Small intestine (tissue), 7 donors: ENCODE results near the gene OR1F1. TPM values are rescaled to one million over a fixed set of nuclear protein-coding genes. Genes with fewer than 3 reads are reported as not detected.
"Not testable (repeated sequence)": the region's sequence is repeated elsewhere in the genome, so short reads cannot be mapped to it uniquely, and the experiment has no call there.

Experiments used
- DNase-seq, 2 donors: peaks; one replicate each; pipeline versions ENCODE4 v3.0.0 to v3.0.0-alpha.2; 2013
- FAIRE-seq: peaks from 2 replicates; lab custom pipeline; 2012; peaks lifted over from hg19 to GRCh38; lab: Jason Lieb, UNC
- H3K27ac ChIP-seq, 3 donors: one replicate each; pipeline ENCODE4 v1.5.1; 2013; ENCODE audit warnings: low read length in 2 of 3, mild to moderate bottlenecking in 2 of 3, control low read depth in 1 of 3, inconsistent platforms in 1 of 3, low read depth in 1 of 3, moderate library complexity in 1 of 3
- H3K27me3 ChIP-seq, 3 donors: one replicate each; pipeline ENCODE4 v1.6.1; 2013; ENCODE audit warnings: low read length in 3 of 3, inconsistent platforms in 1 of 3; ENCODE audit not compliant: control insufficient read depth in 3 of 3, insufficient read depth in 3 of 3
- H3K36me3 ChIP-seq, 3 donors: one replicate each; pipeline ENCODE4 v1.6.1; 2013; ENCODE audit warnings: low read length in 3 of 3, inconsistent platforms in 1 of 3, low read depth in 1 of 3, mild to moderate bottlenecking in 1 of 3, moderate library complexity in 1 of 3; ENCODE audit not compliant: control insufficient read depth in 3 of 3, insufficient read depth in 2 of 3
- H3K4me1 ChIP-seq, 3 donors: one replicate each; pipeline ENCODE4 v1.6.1; 2013; ENCODE audit warnings: low read length in 2 of 3, inconsistent platforms in 1 of 3, low read depth in 1 of 3, mild to moderate bottlenecking in 1 of 3, moderate library complexity in 1 of 3; ENCODE audit not compliant: control insufficient read depth in 3 of 3, insufficient read depth in 2 of 3
- H3K4me3 ChIP-seq, 3 donors: one replicate each; pipeline ENCODE4 v1.5.1; 2013; ENCODE audit warnings: low read length in 3 of 3, control low read depth in 1 of 3, inconsistent platforms in 1 of 3, low read depth in 1 of 3, mild to moderate bottlenecking in 1 of 3, moderate library complexity in 1 of 3
- H3K9me3 ChIP-seq, 2 donors: one replicate each; pipeline ENCODE4 v1.6.1; 2013; ENCODE audit warnings: low read depth in 1 of 2, low read length in 1 of 2; ENCODE audit not compliant: control insufficient read depth in 2 of 2, insufficient read depth in 1 of 2
- WGBS, 3 donors: extraction: QIAGEN DNeasy Blood & Tissue Kit; methylation state at CpG; one replicate each; pipeline ENCODE4 v1.1.7; 2013; 5-methylcytosine and 5-hydroxymethylcytosine counted together
- polyA plus RNA-seq, 4 donors: library from polyadenylated mRNA; stranded (reverse) in 3 of 4; unstranded in 1 of 4; fragments of 200-250 nt in 3 of 4; fragments of 120-200 nt in 1 of 4; gene quantifications; one replicate each; pipeline versions ENCODE4 v1.2.1 to v1.2.3, GENCODE V29; 2013
- donor health status: healthy with polysubstance abuse.
- donor health status: control.
- donor health status: control.
- donor health status: Bipolar disorder and iron deficiency.
- donor health status: healthy.

Gene OR1F1
- polyA plus RNA-seq, 4 donors, result not detected

DNA sequence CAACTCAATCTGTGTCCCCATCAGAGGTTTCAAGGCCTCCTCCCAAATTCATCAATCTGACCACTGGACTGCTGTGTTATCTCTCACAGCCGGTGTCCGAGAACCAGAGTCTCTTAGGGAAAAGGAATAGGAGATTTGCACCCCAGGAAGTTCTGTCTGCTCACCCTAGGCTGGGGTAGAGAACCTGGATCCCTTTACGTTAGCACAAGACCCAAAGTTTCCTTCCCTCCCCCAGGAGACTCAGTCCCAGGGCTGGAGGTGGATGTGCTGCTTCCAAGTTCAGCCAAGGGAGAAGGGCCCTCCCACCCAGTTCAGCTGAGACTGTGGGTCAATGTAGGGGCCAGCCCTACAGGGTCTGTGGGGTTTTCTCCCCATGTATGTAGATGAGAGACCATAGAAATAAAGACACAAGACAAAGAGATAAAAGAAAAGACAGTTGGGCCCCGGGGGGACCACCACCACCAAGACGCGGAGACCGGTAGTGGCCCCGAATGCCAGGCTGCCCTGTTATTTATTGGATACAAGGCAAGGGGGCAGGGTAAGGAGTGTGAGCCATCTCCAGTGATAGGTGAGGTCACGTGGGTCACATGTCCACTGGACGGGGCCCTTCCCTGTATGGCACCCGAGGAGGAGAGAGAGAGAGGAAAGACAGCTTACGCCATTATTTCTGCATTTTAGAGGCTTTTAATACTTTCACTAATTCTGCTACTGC lies 22.7 kb upstream of the OR1F1 start:
- no peaks in the 10 kb centered on the region for H3K4me1 ChIP-seq
- H3K4me3 ChIP-seq, result no peak overlapping the region
- 76 to 88% (median 82%) methylated on average over 12 of the region's 12 CpGs for WGBS, 3 donors
- DNase-seq (no peak), FAIRE-seq (no peak)
- peaks cover 0 to 59% (median 0%) of the 10 kb centered on the region in 3 donors for H3K27me3 ChIP-seq
- H3K9me3 ChIP-seq, result no peaks in the 10 kb centered on the region
- peak overlapping the region in 1 of 3 donors; percentile 44 for H3K27ac ChIP-seq
- H3K36me3 ChIP-seq, result no peaks in the 10 kb centered on the region

DNA sequence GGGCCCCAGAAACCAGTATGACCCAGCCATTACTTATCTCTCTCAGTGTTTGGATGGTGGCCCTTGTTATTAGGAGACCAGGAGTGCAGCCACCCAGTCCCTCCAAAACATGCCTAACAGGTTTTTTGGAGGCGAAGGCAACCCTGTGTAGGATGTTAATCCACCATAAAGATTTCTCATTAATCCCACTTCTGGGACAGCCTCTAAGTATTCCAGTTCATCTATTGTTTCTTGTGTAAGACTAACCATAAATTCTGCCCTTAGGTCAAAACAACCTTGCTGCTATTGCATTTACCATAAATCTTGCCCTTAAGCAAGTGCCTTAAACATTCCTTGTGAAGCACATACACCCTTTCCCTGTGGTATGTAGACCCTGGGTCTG lies 21.5 kb upstream of the OR1F1 start:
- no peak overlapping the region for H3K4me3 ChIP-seq
- no peak overlapping the region for H3K27ac ChIP-seq
- WGBS, 3 donors, result 5 to 31% (median 11%) methylated on average over 1 of the region's 1 CpG
- peaks cover 0 to 2% (median 0%) of the 10 kb centered on the region in 3 donors for H3K4me1 ChIP-seq
- DNase-seq (no peak), FAIRE-seq (no peak)
- no peaks in the 10 kb centered on the region for H3K36me3 ChIP-seq
- H3K27me3 ChIP-seq, result peaks cover 0 to 64% (median 7%) of the 10 kb centered on the region in 3 donors
- no peaks in the 10 kb centered on the region for H3K9me3 ChIP-seq

DNA sequence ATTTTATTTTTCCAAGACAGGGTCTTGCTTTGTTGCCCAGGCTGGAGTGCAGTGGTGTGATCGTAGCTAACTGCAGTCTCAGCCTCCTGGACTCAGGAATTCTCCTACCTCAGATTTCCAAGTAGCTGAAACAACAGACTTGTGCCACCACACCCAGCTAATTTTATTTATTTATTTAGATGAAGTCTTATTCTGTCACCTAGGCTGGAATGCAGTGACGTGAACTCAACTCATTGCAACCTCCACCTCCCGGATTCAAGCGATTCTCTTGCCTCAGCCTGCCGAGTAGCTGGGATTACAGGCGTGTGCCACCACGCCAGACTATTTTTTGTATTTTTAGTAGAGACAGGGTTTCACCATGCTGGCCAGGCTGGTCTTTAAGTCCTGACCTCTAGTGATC lies 19.3 kb upstream of the OR1F1 start:
- 76 to 86% (median 78%) methylated on average over 7 of the region's 7 CpGs for WGBS, 3 donors
- not testable (repeated sequence) for H3K27ac ChIP-seq, H3K4me3 ChIP-seq, H3K36me3 ChIP-seq, FAIRE-seq, H3K4me1 ChIP-seq, DNase-seq, H3K9me3 ChIP-seq
- H3K27me3 ChIP-seq, result peaks cover 0 to 76% (median 25%) of the 10 kb centered on the region in 3 donors

DNA sequence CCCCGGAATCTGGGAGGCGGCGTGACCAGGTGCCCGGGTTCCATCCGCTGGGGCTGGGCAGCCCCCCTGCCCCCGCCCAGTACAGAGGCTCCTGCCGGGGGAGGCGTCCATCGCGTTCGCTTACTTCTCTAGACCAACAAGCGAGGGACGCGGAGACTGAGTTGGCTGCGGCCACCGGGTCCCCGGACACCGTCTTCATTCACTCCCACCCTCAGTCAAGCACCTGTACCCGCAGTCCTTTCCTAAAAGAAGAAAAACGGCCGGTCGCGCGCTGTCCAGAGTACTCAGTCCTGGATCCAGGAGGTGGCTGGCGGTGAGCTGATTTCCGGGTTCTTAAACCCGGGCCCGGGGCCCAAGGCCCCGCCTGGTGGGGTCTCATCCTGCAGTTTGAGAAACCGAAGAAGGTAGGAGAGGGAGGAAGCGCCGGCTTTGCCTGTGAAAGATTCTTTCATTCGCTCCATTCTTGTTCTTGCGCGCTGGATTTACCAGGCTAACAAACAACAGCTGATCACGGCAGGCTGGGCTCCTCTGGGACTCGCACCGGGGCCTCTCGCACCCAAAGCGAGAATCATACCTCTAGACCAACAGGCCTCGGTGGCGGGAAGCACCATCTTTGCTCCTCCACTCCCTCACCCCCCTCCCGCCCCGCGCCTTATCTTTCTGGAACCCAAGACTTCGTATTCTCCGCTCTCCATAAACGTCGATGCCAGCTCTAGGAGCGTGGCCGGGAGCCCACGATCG lies 17.4 kb upstream of the OR1F1 start:
- WGBS, 3 donors, result 2 to 4% (median 3%) methylated on average over 52 to 53 of the region's 53 CpGs
- Histone ChIP-seq H3K4me1 (peaks cover 0 to 4% (median 0%) of the 10 kb centered on the region in 3 donors), H3K27me3 (peaks cover 0 to 84% (median 43%) of the 10 kb centered on the region in 3 donors), H3K36me3 (no peaks in the 10 kb centered on the region), H3K4me3 (peak overlapping the region in 1 of 3 donors; percentile 12), H3K27ac (no peak overlapping the region), H3K9me3 (peaks cover 0 to 4% of the 10 kb centered on the region in 2 donors)
- FAIRE-seq (no peak), DNase-seq (no peak)

DNA sequence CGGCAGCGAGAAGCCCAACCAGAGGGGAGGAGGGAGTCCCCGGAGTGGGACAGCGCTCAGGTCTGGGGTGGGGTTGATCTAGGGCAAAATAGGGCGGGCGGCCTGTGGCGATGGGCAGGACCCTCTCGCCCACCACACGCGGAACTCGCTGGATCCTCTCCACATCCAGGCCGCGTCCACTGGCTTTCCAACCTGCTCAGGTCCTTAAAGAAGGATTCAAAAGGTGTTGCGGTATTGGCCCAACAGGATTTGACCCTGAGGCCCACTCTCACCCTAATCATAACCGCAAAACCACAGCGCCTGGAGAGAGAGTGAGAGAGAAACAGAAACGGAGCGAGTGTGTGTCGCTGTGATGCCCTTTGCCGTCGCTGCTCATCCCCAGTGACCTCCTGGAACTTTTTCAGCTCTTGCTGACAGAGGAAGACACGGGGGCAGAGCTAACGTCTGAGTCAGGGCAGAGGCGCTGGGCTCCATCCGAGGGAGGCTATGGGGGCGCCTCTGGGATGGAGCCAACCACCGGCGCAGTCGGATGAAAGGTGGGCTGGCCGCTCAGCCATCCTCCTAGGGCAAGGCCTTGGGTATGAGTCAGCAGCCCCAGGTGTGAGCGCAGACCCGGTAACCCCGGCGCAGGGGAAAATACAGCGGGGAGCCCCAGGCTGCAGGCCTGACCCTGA lies 16.7 kb upstream of the OR1F1 start:
- Histone ChIP-seq H3K27ac (no peak overlapping the region), H3K36me3 (no peaks in the 10 kb centered on the region), H3K4me1 (peaks cover 0 to 4% (median 0%) of the 10 kb centered on the region in 3 donors), H3K9me3 (peaks cover 0 to 4% of the 10 kb centered on the region in 2 donors), H3K27me3 (peaks cover 0 to 91% (median 49%) of the 10 kb centered on the region in 3 donors), H3K4me3 (peak overlapping the region in 1 of 3 donors; percentile 12)
- DNase-seq (no peak), FAIRE-seq (no peak)
- WGBS, 3 donors, result 3 to 6% (median 3%) methylated on average over 35 of the region's 35 CpGs

DNA sequence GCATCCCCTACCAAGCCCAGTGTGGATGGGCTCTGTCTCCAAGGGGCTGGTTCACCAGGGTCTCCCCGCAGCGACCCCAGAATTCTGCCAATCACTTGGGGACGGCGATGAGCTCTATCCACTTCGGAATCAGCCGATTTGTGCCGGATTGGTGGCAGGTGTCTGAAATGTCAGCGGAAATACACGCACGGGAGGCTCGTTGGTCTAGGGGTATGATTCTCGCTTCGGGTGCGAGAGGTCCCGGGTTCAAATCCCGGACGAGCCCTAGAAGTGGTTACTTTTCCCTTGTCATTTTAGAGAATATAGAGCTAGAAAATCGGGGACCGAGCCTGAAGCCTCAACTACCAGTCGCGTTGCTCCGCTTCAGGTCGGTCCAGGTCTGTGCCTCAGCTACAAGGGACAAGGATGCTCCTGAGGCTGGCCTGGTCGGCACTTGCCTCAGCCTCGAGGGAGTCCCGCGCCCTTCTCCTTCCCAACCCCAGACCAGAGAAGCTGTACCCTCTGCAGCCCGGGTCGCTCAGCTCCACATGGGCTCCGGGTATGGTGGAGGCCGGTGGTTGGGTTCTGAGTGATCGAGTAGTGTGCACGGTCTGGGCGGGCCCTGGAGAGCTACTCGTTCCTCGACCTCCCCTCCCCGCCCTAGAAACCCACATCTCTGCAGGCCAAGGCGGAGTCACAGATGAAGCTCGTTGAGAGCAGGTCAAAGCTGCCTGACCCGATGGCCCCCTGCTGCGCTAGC lies 16.0 kb upstream of the OR1F1 start:
- FAIRE-seq, result no peak

DNA sequence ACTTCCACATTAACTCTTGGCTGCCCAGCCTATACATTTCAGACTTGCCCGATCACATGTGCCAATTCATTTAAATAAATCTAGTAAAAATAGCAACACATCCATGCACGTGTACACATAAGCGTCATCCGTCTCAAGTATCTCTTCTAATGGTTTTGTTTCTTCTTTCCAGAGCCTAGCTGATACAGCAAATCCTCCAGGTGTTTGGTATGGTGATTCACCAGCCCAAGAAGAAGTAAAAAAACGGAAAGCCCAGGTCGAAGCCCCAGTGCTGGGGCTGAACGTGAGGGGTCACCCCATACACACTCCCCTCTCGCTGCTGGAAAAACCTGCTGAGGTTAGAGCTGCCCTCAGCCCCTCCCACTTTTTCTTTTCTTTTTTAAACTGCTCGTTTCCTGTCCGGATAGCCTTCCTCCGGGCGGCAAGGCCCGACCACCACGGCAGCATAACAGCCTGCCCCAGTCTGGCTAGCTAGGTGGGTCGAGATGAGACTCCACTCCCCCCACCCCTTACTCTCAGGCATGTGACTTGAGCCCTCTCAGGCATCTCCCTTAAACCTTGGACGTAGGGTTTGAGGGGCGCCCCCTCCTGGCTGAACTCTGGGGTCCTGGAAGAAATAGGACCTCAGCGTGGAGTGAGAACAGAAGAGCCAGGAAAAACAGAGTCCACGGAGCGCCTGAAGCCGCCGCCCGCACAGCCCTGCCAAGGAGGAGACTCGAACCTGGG lies 13.9 kb upstream of the OR1F1 start:
- Histone ChIP-seq H3K36me3 (no peaks in the 10 kb centered on the region), H3K4me3 (no peak overlapping the region), H3K27ac (no peak overlapping the region), H3K27me3 (peaks cover 3 to 94% (median 61%) of the 10 kb centered on the region in 3 donors), H3K4me1 (peaks cover 0 to 4% (median 0%) of the 10 kb centered on the region in 3 donors), H3K9me3 (peaks cover 0 to 4% of the 10 kb centered on the region in 2 donors)
- FAIRE-seq (no peak), DNase-seq (no peak)
- WGBS, 3 donors, result 5 to 12% (median 9%) methylated on average over 24 of the region's 24 CpGs

More for the DNA sequence above, 16.0 kb upstream of the OR1F1 start:
- no peaks in the 10 kb centered on the region for H3K36me3 ChIP-seq
- H3K4me3 ChIP-seq, result no peak overlapping the region
- H3K4me1 ChIP-seq, result peaks cover 0 to 4% (median 0%) of the 10 kb centered on the region in 3 donors
- peaks cover 0 to 4% of the 10 kb centered on the region in 2 donors for H3K9me3 ChIP-seq
- no peak overlapping the region for H3K27ac ChIP-seq
- no peak for DNase-seq
- WGBS, 3 donors, result 7 to 12% (median 11%) methylated on average over 41 of the region's 41 CpGs
- H3K27me3 ChIP-seq, result peaks cover 0 to 96% (median 52%) of the 10 kb centered on the region in 3 donors
